Esophagus squamous epithelium (tissue), 5 donors: ENCODE results near the gene AUTS2. TPM values are rescaled to one million over a fixed set of nuclear protein-coding genes. Genes with fewer than 3 reads are reported as not detected.

Experiments used
- DNase-seq: peaks from one replicate; lab custom pipeline; 2025; lab: John Stamatoyannopoulos, UW
- H3K27ac ChIP-seq, 4 donors: fragments of 200-600 bp; sonication (generic); one replicate each; pipeline ENCODE4 v1.5.1; 2016 to 2019; ENCODE audit warnings: mild to moderate bottlenecking in 1 of 4
- H3K27me3 ChIP-seq, 4 donors: fragments of 200-600 bp; sonication (generic); 1 replicate in 3 of 4; 2 replicates in 1 of 4; pipeline versions ENCODE4 v1.5.1 to v1.6.0; 2017 to 2021; ENCODE audit warnings: antibody characterized with exemption in 1 of 4
- H3K36me3 ChIP-seq, 3 donors: fragments of 200-600 bp; sonication (generic); one replicate each; pipeline ENCODE4 v1.5.1; 2016 to 2019
- H3K4me1 ChIP-seq, 3 donors: fragments of 200-600 bp; sonication (generic); one replicate each; pipeline ENCODE4 v1.5.1; 2017 to 2019
- H3K4me3 ChIP-seq, 4 donors: fragments of 200-600 bp; sonication (generic); 1 replicate in 3 of 4; 2 replicates in 1 of 4; pipeline ENCODE4 v1.5.1; 2016 to 2019; ENCODE audit warnings: mild to moderate bottlenecking in 2 of 4, moderate library complexity in 1 of 4
- H3K9me3 ChIP-seq, 3 donors: fragments of 200-600 bp; sonication (generic); one replicate each; pipeline ENCODE4 v1.5.1; 2016 to 2019
- POLR2A ChIP-seq, 4 donors: fragments of 450-650 bp; IDR thresholded peaks; one replicate each; pipeline ENCODE4 v1.6.1; 2017; ENCODE audit warnings: antibody characterized with exemption in 4 of 4, mild to moderate bottlenecking in 4 of 4, moderate library complexity in 3 of 4
- WGBS, 2 donors: methylation state at CpG; one replicate each; pipeline ENCODE4 v1.1.5; 2018; 5-methylcytosine and 5-hydroxymethylcytosine counted together
- intact Hi-C: fragments of 100-400 bp; cut with DNase I; formaldehyde crosslinking; loops from one replicate; pipeline ENCODE4 v1.15.0; 2022
- total RNA-seq, 4 donors: library from RNA; depleted of rRNA; stranded (reverse); fragments of >200 nt; gene quantifications; one replicate each; pipeline ENCODE4 v1.1.0, GENCODE V29; 2016
- TF ChIP-seq, protein P1 (sequence below), 6 experiments: fragments of 450-650 bp in 4 of 6; fragments of 200-600 bp in 2 of 6; sonication (generic) in 2 of 6; IDR thresholded peaks; one replicate each; pipeline ENCODE4 v1.5.1; 2016 to 2019; ENCODE audit warnings: antibody characterized with exemption in 6 of 6, mild to moderate bottlenecking in 4 of 6, moderate library complexity in 4 of 6
- donor health status: DM: yes; HTN: yes; CAD: no.

Gene AUTS2
- total RNA-seq, 4 donors from 2014 or later, result 9.5 to 36.2 (median 23.0) TPM

- intact Hi-C loops, result no loop called here
- Histone ChIP-seq H3K27ac (no peak overlapping the region), H3K36me3 (no peaks in the 10 kb centered on the region), H3K4me3 (no peak overlapping the region), H3K27me3 (no peaks in the 10 kb centered on the region), H3K9me3 (no peaks in the 10 kb centered on the region), H3K4me1 (peaks cover 0 to 8% (median 0%) of the 10 kb centered on the region in 3 donors)
- TF ChIP-seq, protein P1, sequence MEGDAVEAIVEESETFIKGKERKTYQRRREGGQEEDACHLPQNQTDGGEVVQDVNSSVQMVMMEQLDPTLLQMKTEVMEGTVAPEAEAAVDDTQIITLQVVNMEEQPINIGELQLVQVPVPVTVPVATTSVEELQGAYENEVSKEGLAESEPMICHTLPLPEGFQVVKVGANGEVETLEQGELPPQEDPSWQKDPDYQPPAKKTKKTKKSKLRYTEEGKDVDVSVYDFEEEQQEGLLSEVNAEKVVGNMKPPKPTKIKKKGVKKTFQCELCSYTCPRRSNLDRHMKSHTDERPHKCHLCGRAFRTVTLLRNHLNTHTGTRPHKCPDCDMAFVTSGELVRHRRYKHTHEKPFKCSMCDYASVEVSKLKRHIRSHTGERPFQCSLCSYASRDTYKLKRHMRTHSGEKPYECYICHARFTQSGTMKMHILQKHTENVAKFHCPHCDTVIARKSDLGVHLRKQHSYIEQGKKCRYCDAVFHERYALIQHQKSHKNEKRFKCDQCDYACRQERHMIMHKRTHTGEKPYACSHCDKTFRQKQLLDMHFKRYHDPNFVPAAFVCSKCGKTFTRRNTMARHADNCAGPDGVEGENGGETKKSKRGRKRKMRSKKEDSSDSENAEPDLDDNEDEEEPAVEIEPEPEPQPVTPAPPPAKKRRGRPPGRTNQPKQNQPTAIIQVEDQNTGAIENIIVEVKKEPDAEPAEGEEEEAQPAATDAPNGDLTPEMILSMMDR (IDR thresholded peaks at IDR 0.05), result no peak
- no peak for TF ChIP-seq POLR2A (IDR thresholded peaks at IDR 0.05)
- WGBS, 2 donors, result 84 to 93% methylated on average over 4 of the region's 4 CpGs
- no peak for DNase-seq
Observed at GRCh38 chr7:70008466-70008865, 410.2 kb downstream of the AUTS2 start.

GRCh38 chr7:70014472-70015177 is 416.4 kb downstream of the AUTS2 start:
- peaks cover 0 to 33% (median 6%) of the 10 kb centered on the region in 3 donors for H3K4me1 ChIP-seq
- intact Hi-C loops, result no loop called here
- no peak for DNase-seq

DNA sequence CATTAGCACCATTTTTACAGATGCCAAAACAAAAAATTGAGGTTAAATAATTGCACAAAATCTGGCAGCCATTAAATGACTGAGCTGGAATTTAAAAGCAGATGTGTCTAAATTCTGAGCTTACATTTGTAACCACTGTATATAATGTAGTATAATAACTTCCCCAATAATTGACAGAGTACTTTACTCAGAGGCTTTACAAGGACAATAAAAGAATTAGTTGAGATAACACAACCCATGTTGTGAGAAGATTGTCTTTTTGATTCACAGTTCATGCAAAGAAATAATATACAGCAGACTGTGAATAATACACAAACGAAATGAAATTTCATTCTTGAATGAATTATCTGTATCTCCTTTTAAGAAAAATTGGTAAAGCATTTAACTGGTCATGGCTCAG is 417.1 kb downstream of the AUTS2 start:
- DNase-seq, result no peak
- intact Hi-C loops, result no loop called here
- TF ChIP-seq POLR2A (IDR thresholded peaks at IDR 0.05), result no peak
- TF ChIP-seq, protein P1 (IDR thresholded peaks at IDR 0.05), result no peak
- Histone ChIP-seq H3K36me3 (no peaks in the 10 kb centered on the region), H3K27me3 (no peaks in the 10 kb centered on the region), H3K9me3 (no peaks in the 10 kb centered on the region), H3K27ac (no peak overlapping the region), H3K4me3 (no peak overlapping the region), H3K4me1 (peaks cover 0 to 33% (median 6%) of the 10 kb centered on the region in 3 donors)
- 18 to 45% methylated on average over 1 of the region's 1 CpG for WGBS, 2 donors

More at GRCh38 chr7:70014472-70015177, 416.4 kb downstream of the AUTS2 start:
- H3K27me3 ChIP-seq, result no peaks in the 10 kb centered on the region
- no peak overlapping the region for H3K4me3 ChIP-seq
- no peak for TF ChIP-seq POLR2A (IDR thresholded peaks at IDR 0.05)
- TF ChIP-seq, protein P1 (IDR thresholded peaks at IDR 0.05), result no peak
- H3K36me3 ChIP-seq, result no peaks in the 10 kb centered on the region
- 26 to 34% methylated on average over 3 of the region's 3 CpGs for WGBS, 2 donors
- no peaks in the 10 kb centered on the region for H3K9me3 ChIP-seq
- H3K27ac ChIP-seq, result no peak overlapping the region

- WGBS, 2 donors, result 32 to 39% methylated on average over 6 of the region's 6 CpGs
- TF ChIP-seq, protein P1 (IDR thresholded peaks at IDR 0.05), result no peak
- TF ChIP-seq POLR2A (IDR thresholded peaks at IDR 0.05), result no peak
- H3K9me3 ChIP-seq, result no peaks in the 10 kb centered on the region
- no peaks in the 10 kb centered on the region for H3K36me3 ChIP-seq
- peaks cover 0 to 33% (median 6%) of the 10 kb centered on the region in 3 donors for H3K4me1 ChIP-seq
- intact Hi-C loops, result no loop called here
- H3K27me3 ChIP-seq, result no peaks in the 10 kb centered on the region
- no peak overlapping the region for H3K4me3 ChIP-seq
- no peak for DNase-seq
- H3K27ac ChIP-seq, result peak overlapping the region in 2 of 4 donors; percentile 40 to 47
Observed at GRCh38 chr7:70016044-70016770, 417.9 kb downstream of the AUTS2 start.

DNA sequence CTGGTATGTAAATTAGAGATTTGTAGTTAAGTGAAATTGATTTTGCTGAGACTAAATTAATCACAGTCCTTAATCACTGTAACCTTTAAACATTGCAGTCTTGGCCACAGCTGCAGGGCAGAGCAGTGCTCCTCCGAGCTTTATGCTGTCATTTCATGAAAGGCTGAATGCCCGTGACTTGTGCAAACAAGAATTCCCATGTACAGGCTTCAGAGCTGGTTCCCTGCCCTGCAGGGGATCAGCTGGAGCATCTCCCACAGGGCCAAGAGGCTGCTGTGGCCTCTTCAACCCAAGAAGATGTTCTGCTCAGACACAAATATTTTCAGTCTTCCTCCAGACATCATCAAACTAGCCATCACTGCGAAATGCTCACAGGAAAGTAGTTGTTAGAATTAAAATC is 419.1 kb downstream of the AUTS2 start:
- WGBS, 2 donors, result 35 to 47% methylated on average over 3 of the region's 3 CpGs
- intact Hi-C loops, result no loop called here

More for the DNA sequence above, 419.1 kb downstream of the AUTS2 start:
- Histone ChIP-seq H3K36me3 (no peaks in the 10 kb centered on the region), H3K4me3 (no peak overlapping the region), H3K27ac (peak overlapping the region in 2 of 4 donors; percentile 8 to 40), H3K9me3 (no peaks in the 10 kb centered on the region), H3K4me1 (peaks cover 0 to 33% (median 6%) of the 10 kb centered on the region in 3 donors), H3K27me3 (no peaks in the 10 kb centered on the region)
- no peak for DNase-seq
- no peak for TF ChIP-seq POLR2A (IDR thresholded peaks at IDR 0.05)
- TF ChIP-seq, protein P1 (IDR thresholded peaks at IDR 0.05), result no peak
